ENCODE data around the gene EXOSC9. TPM values are rescaled to one million over a fixed set of nuclear protein-coding genes. Genes with fewer than 3 reads are reported as not detected.
A peak's percentile ranks its signal among the peaks of the same experiment; 100 is the strongest.

EXOSC9 gene
- total RNA-seq, 1 donor from 2014 or later: 38.4 TPM

GRCh38 chr4:121824171-121824527 is 23.0 kb downstream of the EXOSC9 start:
- Mint-ChIP-seq H3K9me3 (no peaks in the 10 kb centered on the region), H3K4me3 (peak overlapping the region; percentile 91), H3K36me3 (no peaks in the 10 kb centered on the region), H3K27me3 (no peaks in the 10 kb centered on the region), H3K4me1 (ENCODE audit: unreplicated experiment) (peaks cover 15% of the 10 kb centered on the region), H3K27ac (peak overlapping the region; percentile 82)
- no peak for DNase-seq (ENCODE audit: extremely low spot score, unreplicated experiment)
- no peak for TF ChIP-seq CTCF (conservative IDR thresholded peaks at IDR 0.05)

- H3K9me3 Mint-ChIP-seq: no peaks in the 10 kb centered on the region
- no peak for TF ChIP-seq CTCF (conservative IDR thresholded peaks at IDR 0.05)
These were observed 23.8 kb downstream of the EXOSC9 start for GRCh38 chr4:121824950-121825349.

GRCh38 chr4:121827853-121828252 is 26.7 kb downstream of the EXOSC9 start:
- Mint-ChIP-seq H3K4me1 (ENCODE audit: unreplicated experiment) (peaks cover 8% of the 10 kb centered on the region), H3K36me3 (no peaks in the 10 kb centered on the region), H3K27me3 (no peaks in the 10 kb centered on the region), H3K27ac (no peak overlapping the region), H3K9me3 (no peaks in the 10 kb centered on the region), H3K4me3 (no peak overlapping the region)
- DNase-seq (ENCODE audit: extremely low spot score, unreplicated experiment): no peak
- no peak for TF ChIP-seq CTCF (conservative IDR thresholded peaks at IDR 0.05)

More at GRCh38 chr4:121824950-121825349, 23.8 kb downstream of the EXOSC9 start:
- Mint-ChIP-seq H3K27me3 (no peaks in the 10 kb centered on the region), H3K27ac (no peak overlapping the region), H3K36me3 (no peaks in the 10 kb centered on the region), H3K4me3 (peak overlapping the region; percentile 68), H3K4me1 (ENCODE audit: unreplicated experiment) (peaks cover 15% of the 10 kb centered on the region)
- no peak for DNase-seq (ENCODE audit: extremely low spot score, unreplicated experiment)

- TF ChIP-seq CTCF (conservative IDR thresholded peaks at IDR 0.05): no peak
- no peaks in the 10 kb centered on the region for H3K36me3 Mint-ChIP-seq
- DNase-seq (ENCODE audit: extremely low spot score, unreplicated experiment): no peak
- H3K27me3 Mint-ChIP-seq: no peaks in the 10 kb centered on the region
- H3K9me3 Mint-ChIP-seq: no peaks in the 10 kb centered on the region
- H3K4me3 Mint-ChIP-seq: no peak overlapping the region
- H3K4me1 Mint-ChIP-seq (ENCODE audit: unreplicated experiment): no peaks in the 10 kb centered on the region
- no peak overlapping the region for H3K27ac Mint-ChIP-seq
These were observed 28.4 kb downstream of the EXOSC9 start for GRCh38 chr4:121829511-121829910.

- H3K36me3 Mint-ChIP-seq: peaks cover 14% of the 10 kb centered on the region
- H3K9me3 Mint-ChIP-seq: no peaks in the 10 kb centered on the region
- no peaks in the 10 kb centered on the region for H3K27me3 Mint-ChIP-seq
- TF ChIP-seq CTCF (conservative IDR thresholded peaks at IDR 0.05): no peak
- DNase-seq (ENCODE audit: extremely low spot score, unreplicated experiment): no peak
- H3K4me3 Mint-ChIP-seq: no peak overlapping the region
- no peaks in the 10 kb centered on the region for H3K4me1 Mint-ChIP-seq (ENCODE audit: unreplicated experiment)
- H3K27ac Mint-ChIP-seq: no peak overlapping the region
These were observed 37.0 kb downstream of the EXOSC9 start for GRCh38 chr4:121838136-121838535.

GRCh38 chr4:121842862-121843261 is 41.7 kb downstream of the EXOSC9 start:
- Mint-ChIP-seq H3K9me3 (no peaks in the 10 kb centered on the region), H3K4me1 (ENCODE audit: unreplicated experiment) (no peaks in the 10 kb centered on the region), H3K4me3 (no peak overlapping the region), H3K27ac (no peak overlapping the region), H3K27me3 (no peaks in the 10 kb centered on the region), H3K36me3 (peaks cover 15% of the 10 kb centered on the region)
- DNase-seq (ENCODE audit: extremely low spot score, unreplicated experiment): no peak
- TF ChIP-seq CTCF (conservative IDR thresholded peaks at IDR 0.05): no peak

Measured in type B pancreatic cell (in vitro differentiated cells).